Measurements from ENCODE around the gene COA3. TPM values are rescaled to one million over a fixed set of nuclear protein-coding genes. Genes with fewer than 3 reads are reported as not detected.

The COA3 gene
- total RNA-seq, 1 experiment from 2014 or later = 44.6 TPM

- no peak overlapping the region for H3K4me2 ChIP-seq (ENCODE audit: low read length)
- no peaks in the 10 kb centered on the region for H4K20me1 ChIP-seq (ENCODE audit: low read length)
- no peaks in the 10 kb centered on the region for H3K27me3 ChIP-seq (ENCODE audit: low read length)
- ChIA-PET CTCF (interaction anchor here (0.6 to 1.4 kb wide), 2 partner anchors 82 to 151 kb away, joined by 3 to 8 read pairs; partner anchors contain the start of gene RPL27), POLR2A (ENCODE audit: unreplicated experiment) (no interaction called here)
- H3K36me3 ChIP-seq (ENCODE audit: low read depth, low read length) = peaks cover 30% of the 10 kb centered on the region
- no peaks in the 10 kb centered on the region for H3K9me3 ChIP-seq (ENCODE audit: low read length)
- ATAC-seq = no peak
- H3K9me2 ChIP-seq (replicated peaks; ENCODE audit: low read length) = no peaks in the 10 kb centered on the region
- no peak for TF ChIP-seq EZH2phosphoT487 (IDR thresholded peaks at IDR 0.05; ENCODE audit: borderline replicate concordance, low read length)
- no peak for TF ChIP-seq EZH2 (IDR thresholded peaks at IDR 0.05; ENCODE audit: low read length, unreplicated experiment)
- TF ChIP-seq CTCF (conservative IDR thresholded peaks at IDR 0.05; ENCODE audit: low read depth, low read length) = no peak
- no peaks in the 10 kb centered on the region for H3K79me2 ChIP-seq (ENCODE audit: low read length)
- H3K9ac ChIP-seq (ENCODE audit: low read length) = no peak overlapping the region
- no peaks in the 10 kb centered on the region for H3F3A ChIP-seq (ENCODE audit: low read length, unreplicated experiment)
- intact Hi-C loops (cut with micrococcal nuclease) = loop anchor here (5.0 kb wide), 1 partner anchor 151 kb away; the partner anchor contains the start of gene RPL27
- no peak overlapping the region for H3K4me3 ChIP-seq (ENCODE audit: low read length)
- H3K27ac ChIP-seq (ENCODE audit: low read length) = peak overlapping the region; percentile 22; the same call in 1 of the 2 replicates
- peaks cover 8% of the 10 kb centered on the region for H3K4me1 ChIP-seq (ENCODE audit: insufficient read depth, low read length)
- no TSS peak for BruUV-seq (replicated peaks)
- H2AFZ ChIP-seq (ENCODE audit: low read length) = no peak overlapping the region
- DNase-seq = no peak
These were observed 48.2 kb upstream of the COA3 start for GRCh38 chr17:42846594-42847280.

GRCh38 chr17:42845918-42846593, 47.6 kb upstream of the COA3 start:
- Histone ChIP-seq H4K20me1 (ENCODE audit: low read length) (no peaks in the 10 kb centered on the region), H3K27ac (ENCODE audit: low read length) (peak overlapping the region; percentile 22; the same call in 1 of the 2 replicates), H2AFZ (ENCODE audit: low read length) (no peak overlapping the region), H3K4me1 (ENCODE audit: insufficient read depth, low read length) (peaks cover 8% of the 10 kb centered on the region), H3K9ac (ENCODE audit: low read length) (no peak overlapping the region), H3K27me3 (ENCODE audit: low read length) (no peaks in the 10 kb centered on the region), H3F3A (ENCODE audit: low read length, unreplicated experiment) (no peaks in the 10 kb centered on the region), H3K9me3 (ENCODE audit: low read length) (no peaks in the 10 kb centered on the region), H3K36me3 (ENCODE audit: low read depth, low read length) (peaks cover 36% of the 10 kb centered on the region), H3K9me2 (replicated peaks; ENCODE audit: low read length) (no peaks in the 10 kb centered on the region), H3K4me2 (ENCODE audit: low read length) (no peak overlapping the region; the same call in 1 of the 2 replicates), H3K79me2 (ENCODE audit: low read length) (no peaks in the 10 kb centered on the region), H3K4me3 (ENCODE audit: low read length) (no peak overlapping the region)
- intact Hi-C loops (cut with micrococcal nuclease) = loop anchor here (5.0 kb wide), 1 partner anchor 151 kb away; the partner anchor contains the start of gene RPL27
- DNase-seq (peak; percentile 46), ATAC-seq (no peak)
- BruUV-seq (replicated peaks) = no TSS peak
- TF ChIP-seq EZH2phosphoT487 (IDR thresholded peaks at IDR 0.05; ENCODE audit: borderline replicate concordance, low read length) (no peak), CTCF (conservative IDR thresholded peaks at IDR 0.05; ENCODE audit: low read depth, low read length) (no peak), EZH2 (IDR thresholded peaks at IDR 0.05; ENCODE audit: low read length, unreplicated experiment) (no peak)
- CTCF ChIA-PET = no interaction called here
- POLR2A ChIA-PET (ENCODE audit: unreplicated experiment) = no interaction called here

All from PC-3 (cell line).